K562 (cell line): ENCODE measurements around the gene LIMS1. TPM values are rescaled to one million over a fixed set of nuclear protein-coding genes. Genes with fewer than 3 reads are reported as not detected.
"Not testable (repeated sequence)": the region's sequence is repeated elsewhere in the genome, so short reads cannot be mapped to it uniquely, and the experiment has no call there.

Experiments
- ATAC-seq: fragments of 200-7000 bp; cut with Tn5 transposase; 3 replicates; pipeline ENCODE4 v1.9.1; 2020; ENCODE audit warnings: moderate library complexity
- BruUV-seq: library from RNA; stranded (reverse); fragments of 400-500 nt; replicated peaks from 2 replicates; lab custom pipeline; 2021; lab: Mats Ljungman, UMichigan
- CTCF ChIA-PET: fragments of 300-600 bp; formaldehyde crosslinking; extraction: SDS; loops from one replicate; lab custom pipeline; 2021; ENCODE audit warnings: low intra/inter-chr PET ratio; lab: Yijun Ruan, JAX
- POLR2A ChIA-PET: fragments of 300-600, 350-650 bp; sonication (Branson Sonifier 250); formaldehyde crosslinking; extraction: SDS; loops from one replicate; lab custom pipeline; 2021; ENCODE audit warnings: antibody characterized with exemption, inconsistent platforms; lab: Yijun Ruan, JAX
- DNase-seq, 4 experiments: peaks; one replicate each; pipeline versions ENCODE4 v3.0.0 to v3.0.0-alpha.2; 2011 to 2018; ENCODE audit warnings: low spot score in 3 of 4, mixed read lengths in 3 of 4; ENCODE audit errors: extremely low read depth in 1 of 4
- FAIRE-seq: peaks from 2 replicates; lab custom pipeline; 2011; peaks lifted over from hg19 to GRCh38; lab: Jason Lieb, UNC
- H2AFZ ChIP-seq: 2 replicates; pipeline ENCODE4 v1.6.0; 2011; ENCODE audit warnings: low read depth, low read length, control low read depth, inconsistent platforms
- H3K27ac ChIP-seq: fragments of 200-600 bp; 3 replicates; pipeline ENCODE4 v1.8.0; 2011; ENCODE audit warnings: low read depth, mild to moderate bottlenecking, control low read depth, inconsistent platforms, low read length, moderate library complexity, mixed read lengths; ENCODE audit errors: extremely low read depth
- H3K27me3 ChIP-seq, 2 experiments: fragments of 300-600 bp in 1 of 2; 2 replicates in 1 of 2; 3 replicates in 1 of 2; pipeline versions ENCODE4 v1.6.0 to v1.8.0; 2011; ENCODE audit warnings: inconsistent platforms in 2 of 2, low read length in 2 of 2, mild to moderate bottlenecking in 1 of 2, mixed read lengths in 1 of 2, moderate library complexity in 1 of 2; ENCODE audit not compliant: control insufficient read depth in 2 of 2, insufficient read depth in 2 of 2
- H3K36me3 ChIP-seq: fragments of 300-600 bp; 3 replicates; pipeline ENCODE4 v1.8.0; 2011; ENCODE audit warnings: mild to moderate bottlenecking, low read length, inconsistent platforms; ENCODE audit not compliant: control insufficient read depth, insufficient read depth
- H3K4me1 ChIP-seq, 2 experiments: fragments of 200-600 bp in 1 of 2; replicated peaks in 1 of 2; 2 replicates in 1 of 2; 3 replicates in 1 of 2; pipeline versions ENCODE4 v1.5.1 to v1.8.0; 2011; ENCODE audit warnings: inconsistent platforms in 2 of 2, low read length in 2 of 2, mild to moderate bottlenecking in 1 of 2, mixed read lengths in 1 of 2, moderate library complexity in 1 of 2; ENCODE audit not compliant: control insufficient read depth in 2 of 2, insufficient read depth in 2 of 2
- H3K4me2 ChIP-seq: 2 replicates; pipeline ENCODE4 v1.6.1; 2011; ENCODE audit warnings: low read length, control low read depth, inconsistent platforms, mixed read lengths; ENCODE audit not compliant: insufficient read depth
- H3K4me3 ChIP-seq: fragments of 200-600 bp; sonication (generic), shearing (Covaris generic); 2 replicates; pipeline ENCODE4 v1.5.1; 2016; ENCODE audit warnings: control low read depth, inconsistent platforms
- H3K79me2 ChIP-seq: fragments of 200-600 bp; 3 replicates; pipeline ENCODE4 v1.8.0; 2011; ENCODE audit warnings: low read length, inconsistent platforms; ENCODE audit not compliant: control insufficient read depth, insufficient read depth
- H3K9ac ChIP-seq, 2 experiments: 2 replicates each; pipeline versions ENCODE4 v1.6.0 to v1.6.1; 2011; ENCODE audit warnings: low read depth in 2 of 2, low read length in 2 of 2, control low read depth in 1 of 2, inconsistent platforms in 1 of 2, mild to moderate bottlenecking in 1 of 2, mixed read lengths in 1 of 2; ENCODE audit not compliant: insufficient read depth in 1 of 2
- H3K9me1 ChIP-seq: one replicate; pipeline ENCODE4 v1.6.0; 2011; ENCODE audit warnings: inconsistent platforms, mild to moderate bottlenecking, low read length, moderate library complexity; ENCODE audit not compliant: control insufficient read depth, insufficient read depth
- H3K9me3 ChIP-seq: replicated peaks from 2 replicates; pipeline ENCODE4 v1.5.1; 2011; ENCODE audit warnings: low read depth, low read length, inconsistent platforms; ENCODE audit not compliant: control insufficient read depth, insufficient read depth
- H4K20me1 ChIP-seq: replicated peaks from 2 replicates; pipeline ENCODE4 v1.6.1; 2011; ENCODE audit warnings: low read length, inconsistent platforms, mixed read lengths; ENCODE audit not compliant: control insufficient read depth, insufficient read depth
- ARID1B ChIP-seq: fragments of 450-650 bp; IDR thresholded peaks from 2 replicates; pipeline ENCODE4 v1.6.1; 2016; ENCODE audit warnings: antibody characterized with exemption, mild to moderate bottlenecking, inconsistent platforms
- C11orf30 ChIP-seq: fragments of 450-650 bp; IDR thresholded peaks from 2 replicates; pipeline ENCODE4 v1.6.1; 2016; ENCODE audit warnings: low read depth, mild to moderate bottlenecking
- DACH1 ChIP-seq: fragments of 450-650 bp; IDR thresholded peaks from 2 replicates; pipeline ENCODE4 v1.6.1; 2018; ENCODE audit not compliant: partially characterized antibody
- DPF2 ChIP-seq: fragments of 450-650 bp; IDR thresholded peaks from 2 replicates; pipeline ENCODE4 v1.6.1; 2016
- FOSL1 ChIP-seq: fragments of 200-800 bp; sonication (Bioruptor generic); conservative IDR thresholded peaks from 2 replicates; pipeline ENCODE4 v1.6.1; 2016; ENCODE audit warnings: missing genetic modification characterization, missing compliant biosample characterization
- HDAC1 ChIP-seq, 2 experiments: fragments of 450-650 bp; IDR thresholded peaks; 2 replicates each; pipeline ENCODE4 v1.6.1; 2016 to 2017; ENCODE audit warnings: inconsistent platforms in 1 of 2, mild to moderate bottlenecking in 1 of 2, moderate library complexity in 1 of 2
- JUN ChIP-seq, 2 experiments: sonication (generic) in 1 of 2; formaldehyde crosslinking in 1 of 2; IDR thresholded peaks; 2 replicates each; pipeline versions ENCODE4 v1.6.1 to v1.8.0; 2012 to 2022; ENCODE audit warnings: borderline replicate concordance in 2 of 2, mild to moderate bottlenecking in 2 of 2, improper control_type of control experiment in 1 of 2, low read depth in 1 of 2, low read length in 1 of 2, missing genetic modification reagents in 1 of 2
- JUNB ChIP-seq: fragments of 450-650 bp; formaldehyde crosslinking; conservative IDR thresholded peaks from 2 replicates; pipeline ENCODE4 v1.4.0; 2020; ENCODE audit warnings: mild to moderate bottlenecking
- JUND ChIP-seq, 2 experiments: IDR thresholded peaks; 2 replicates in 1 of 2; 3 replicates in 1 of 2; pipeline ENCODE4 v1.6.1; 2011; ENCODE audit warnings: borderline replicate concordance in 2 of 2, low read depth in 2 of 2, low read length in 2 of 2, improper control_type of control experiment in 1 of 2, missing biosample characterization in 1 of 2, missing genetic modification characterization in 1 of 2, missing genetic modification reagents in 1 of 2
- MAFG ChIP-seq: fragments of 450-650 bp; conservative IDR thresholded peaks from 2 replicates; pipeline ENCODE4 v1.6.1; 2016; ENCODE audit warnings: missing genetic modification characterization, missing compliant biosample characterization
- MEF2A ChIP-seq: IDR thresholded peaks from 2 replicates; pipeline ENCODE4 v1.6.1; 2011; ENCODE audit warnings: low read depth, mild to moderate bottlenecking, low read length, moderate library complexity; ENCODE audit not compliant: control insufficient read depth
- SMARCC2 ChIP-seq: fragments of 450-650 bp; IDR thresholded peaks from 2 replicates; pipeline ENCODE4 v1.6.1; 2017; ENCODE audit warnings: antibody characterized with exemption, moderate library complexity, mild to moderate bottlenecking, low read depth
- SMARCE1 ChIP-seq: fragments of 450-650 bp; IDR thresholded peaks from 2 replicates; pipeline ENCODE4 v1.7.1; 2016; ENCODE audit warnings: mild to moderate bottlenecking
- TAF9B ChIP-seq: fragments of 450-650 bp; IDR thresholded peaks from 2 replicates; pipeline ENCODE4 v1.6.1; 2018; ENCODE audit warnings: mild to moderate bottlenecking; ENCODE audit not compliant: partially characterized antibody
- ZNF316 ChIP-seq: fragments of 450-650 bp; IDR thresholded peaks from 2 replicates; pipeline ENCODE4 v1.6.1; 2016
- WGBS: fragments of 100-300 bp; shearing (Covaris generic); methylation state at CpG from one replicate; pipeline ENCODE4 v1.1.6; 2016; ENCODE audit warnings: low coverage, mixed read lengths; ENCODE audit not compliant: insufficient coverage; ENCODE audit errors: missing lambda C conversion rate; 5-methylcytosine and 5-hydroxymethylcytosine counted together
- in situ Hi-C: fragments of 300-500 bp; cut with MboI; formaldehyde crosslinking; loops from 4 replicates; pipeline ENCODE4 v1.15.0; 2018; ENCODE audit warnings: inconsistent platforms, mixed read lengths
- intact Hi-C: fragments of 100-400 bp; cut with micrococcal nuclease; formaldehyde crosslinking; loops from 2 replicates; pipeline ENCODE4 v1.14.2; 2022
- polyA plus RNA-seq, 8 experiments: library from polyadenylated mRNA; depleted of rRNA in 4 of 8; stranded (reverse) in 5 of 8; unstranded in 3 of 8; fragments of >200 nt; fragmentation: Nextera tagmentation in 2 of 8; fragmentation: Illumina TruSeq in 1 of 8; extraction: Ambion mirVana in 2 of 8; extraction: Trizol in 1 of 8; gene quantifications; 2 replicates each; pipeline versions ENCODE4 v1.2.1 to v1.2.3, GENCODE V29; 2011 to 2014; ENCODE audit warnings: inconsistent platforms in 1 of 8, missing spikeins in 1 of 8
- total RNA-seq, 7 experiments: library from RNA; depleted of rRNA in 6 of 7; stranded (reverse); fragments of >200 nt in 6 of 7; fragmentation: Illumina TruSeq in 2 of 7; extraction: Trizol in 2 of 7; gene quantifications; 2 replicates each; pipeline versions ENCODE4 v1.2.1 to v1.2.3, GENCODE V29; 2011 to 2021; ENCODE audit warnings: low replicate concordance in 1 of 7
- TF ChIP-seq, protein P1 (sequence below), 2 experiments: fragments of 450-650 bp; conservative IDR thresholded peaks; 2 replicates each; pipeline ENCODE4 v1.6.1; 2017; ENCODE audit warnings: mild to moderate bottlenecking in 2 of 2, moderate library complexity in 2 of 2
- TF ChIP-seq, protein P2 (sequence below): fragments of 450-650 bp; IDR thresholded peaks from 2 replicates; pipeline ENCODE4 v1.6.1; 2017; ENCODE audit warnings: antibody characterized with exemption, mild to moderate bottlenecking

Gene LIMS1
- total and polyA plus RNA-seq, 9 of the 15 experiments (the other 6 are each of a cell fraction or from before 2014, with no cell fraction given): 52.8 to 134 (median 81.0) TPM

DNA sequence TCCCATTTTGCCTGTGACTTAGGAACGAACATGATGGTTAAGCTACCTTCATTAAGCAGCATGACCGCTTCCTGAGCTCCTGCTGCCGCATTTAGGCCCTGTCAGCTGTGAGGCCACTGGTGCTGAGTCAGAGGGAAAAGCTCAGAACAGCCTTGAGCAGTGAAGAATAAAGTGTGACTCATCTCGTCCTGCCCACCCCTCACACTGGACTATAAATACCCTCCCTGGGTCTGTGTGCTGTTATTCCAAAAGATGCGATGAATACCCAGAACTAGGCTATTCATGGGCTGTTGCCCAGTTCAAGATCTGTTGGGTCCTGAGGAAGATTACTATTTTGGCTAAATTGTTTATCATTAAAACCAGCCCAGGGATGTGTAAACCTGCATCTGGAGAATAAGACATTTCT, 127.9 kb downstream of the LIMS1 start:
- ATAC-seq (peak; percentile 95), DNase-seq (peak in 1 of 4 experiments; percentile 60)
- H3K27me3 ChIP-seq; H4K20me1 ChIP-seq; H3K79me2 ChIP-seq; POLR2A ChIA-PET; FAIRE-seq; H3K4me2 ChIP-seq; H3K4me3 ChIP-seq; H3K4me1 ChIP-seq; CTCF ChIA-PET; H3K36me3 ChIP-seq; H3K9me1 ChIP-seq; H2AFZ ChIP-seq; intact Hi-C loops; H3K9ac ChIP-seq; BruUV-seq; H3K9me3 ChIP-seq; TF ChIP-seq JUN (CRISPR knock-in tag; IDR thresholded peaks at IDR 0.05; ENCODE audit: borderline replicate concordance): not testable (repeated sequence)
- H3K27ac ChIP-seq: 0 out of 3 replicates have a peak overlapping the region, but pooled peaks have one; percentile 35
- in situ Hi-C loops: loop anchor here (10.0 kb wide), 1 partner anchor 1243 kb away; no protein-coding TSS in a partner anchor
- 0% methylated on average over 5 of the region's 5 CpGs for whole genome bisulfite sequencing
- peak; percentile 83 for TF ChIP-seq C11orf30
- TF ChIP-seq DACH1: peak; percentile 77
- peak; percentile 54; the same call in 1 of the 2 replicates for TF ChIP-seq MEF2A
- TF ChIP-seq TAF9B: peak; percentile 61
- TF ChIP-seq JUNB: peak; percentile 61; the same call in 1 of the 2 replicates
- TF ChIP-seq SMARCE1: peak; percentile 71
- peak; percentile 53; the same call in 1 of the 2 replicates for TF ChIP-seq ARID1B
- TF ChIP-seq, protein P1, sequence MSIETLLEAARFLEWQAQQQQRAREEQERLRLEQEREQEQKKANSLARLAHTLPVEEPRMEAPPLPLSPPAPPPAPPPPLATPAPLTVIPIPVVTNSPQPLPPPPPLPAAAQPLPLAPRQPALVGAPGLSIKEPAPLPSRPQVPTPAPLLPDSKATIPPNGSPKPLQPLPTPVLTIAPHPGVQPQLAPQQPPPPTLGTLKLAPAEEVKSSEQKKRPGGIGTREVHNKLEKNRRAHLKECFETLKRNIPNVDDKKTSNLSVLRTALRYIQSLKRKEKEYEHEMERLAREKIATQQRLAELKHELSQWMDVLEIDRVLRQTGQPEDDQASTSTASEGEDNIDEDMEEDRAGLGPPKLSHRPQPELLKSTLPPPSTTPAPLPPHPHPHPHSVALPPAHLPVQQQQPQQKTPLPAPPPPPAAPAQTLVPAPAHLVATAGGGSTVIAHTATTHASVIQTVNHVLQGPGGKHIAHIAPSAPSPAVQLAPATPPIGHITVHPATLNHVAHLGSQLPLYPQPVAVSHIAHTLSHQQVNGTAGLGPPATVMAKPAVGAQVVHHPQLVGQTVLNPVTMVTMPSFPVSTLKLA (conservative IDR thresholded peaks at IDR 0.05): 0 out of 4 replicates have a peak, but pooled peaks of 1 of the 2 experiments have one; percentile 31
- peak; percentile 41; the same call in 1 of the 2 replicates for TF ChIP-seq SMARCC2
- peak; percentile 68; the same call in 1 of the 2 replicates for TF ChIP-seq JUN (IDR thresholded peaks at IDR 0.05; ENCODE audit: borderline replicate concordance, low read depth, low read length)
- peak; percentile 60 for TF ChIP-seq MAFG (tag)
- peak; percentile 78 for TF ChIP-seq FOSL1
- TF ChIP-seq ZNF316: peak; percentile 90
- TF ChIP-seq JUND (IDR thresholded peaks at IDR 0.05; ENCODE audit: borderline replicate concordance, low read depth, low read length): peak; percentile 71
- TF ChIP-seq JUND (tag; IDR thresholded peaks at IDR 0.05; ENCODE audit: borderline replicate concordance, low read depth, low read length): peak; percentile 68; the same call in 1 of the 3 replicates
- TF ChIP-seq, protein P2, sequence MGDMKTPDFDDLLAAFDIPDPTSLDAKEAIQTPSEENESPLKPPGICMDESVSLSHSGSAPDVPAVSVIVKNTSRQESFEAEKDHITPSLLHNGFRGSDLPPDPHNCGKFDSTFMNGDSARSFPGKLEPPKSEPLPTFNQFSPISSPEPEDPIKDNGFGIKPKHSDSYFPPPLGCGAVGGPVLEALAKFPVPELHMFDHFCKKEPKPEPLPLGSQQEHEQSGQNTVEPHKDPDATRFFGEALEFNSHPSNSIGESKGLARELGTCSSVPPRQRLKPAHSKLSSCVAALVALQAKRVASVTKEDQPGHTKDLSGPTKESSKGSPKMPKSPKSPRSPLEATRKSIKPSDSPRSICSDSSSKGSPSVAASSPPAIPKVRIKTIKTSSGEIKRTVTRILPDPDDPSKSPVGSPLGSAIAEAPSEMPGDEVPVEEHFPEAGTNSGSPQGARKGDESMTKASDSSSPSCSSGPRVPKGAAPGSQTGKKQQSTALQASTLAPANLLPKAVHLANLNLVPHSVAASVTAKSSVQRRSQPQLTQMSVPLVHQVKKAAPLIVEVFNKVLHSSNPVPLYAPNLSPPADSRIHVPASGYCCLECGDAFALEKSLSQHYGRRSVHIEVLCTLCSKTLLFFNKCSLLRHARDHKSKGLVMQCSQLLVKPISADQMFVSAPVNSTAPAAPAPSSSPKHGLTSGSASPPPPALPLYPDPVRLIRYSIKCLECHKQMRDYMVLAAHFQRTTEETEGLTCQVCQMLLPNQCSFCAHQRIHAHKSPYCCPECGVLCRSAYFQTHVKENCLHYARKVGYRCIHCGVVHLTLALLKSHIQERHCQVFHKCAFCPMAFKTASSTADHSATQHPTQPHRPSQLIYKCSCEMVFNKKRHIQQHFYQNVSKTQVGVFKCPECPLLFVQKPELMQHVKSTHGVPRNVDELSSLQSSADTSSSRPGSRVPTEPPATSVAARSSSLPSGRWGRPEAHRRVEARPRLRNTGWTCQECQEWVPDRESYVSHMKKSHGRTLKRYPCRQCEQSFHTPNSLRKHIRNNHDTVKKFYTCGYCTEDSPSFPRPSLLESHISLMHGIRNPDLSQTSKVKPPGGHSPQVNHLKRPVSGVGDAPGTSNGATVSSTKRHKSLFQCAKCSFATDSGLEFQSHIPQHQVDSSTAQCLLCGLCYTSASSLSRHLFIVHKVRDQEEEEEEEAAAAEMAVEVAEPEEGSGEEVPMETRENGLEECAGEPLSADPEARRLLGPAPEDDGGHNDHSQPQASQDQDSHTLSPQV: 0 out of 2 replicates have a peak, but pooled peaks have one; percentile 44
- peak in 1 of 2 experiments; percentile 32; a peak in 1 of 4 replicates for TF ChIP-seq HDAC1 (IDR thresholded peaks at IDR 0.05)
- peak; percentile 74 for TF ChIP-seq DPF2
